HCT116 (cell line): ENCODE measurements around the gene CHRNA5.

Experiments
- CEBPB ChIP-seq: IDR thresholded peaks from 2 replicates; pipeline ENCODE4 v1.6.1; 2012; ENCODE audit warnings: low read depth
- EZH2phosphoT487 ChIP-seq: fragments of 200-600 bp; IDR thresholded peaks from 2 replicates; pipeline ENCODE4 v1.6.1; 2018; ENCODE audit warnings: antibody characterized with exemption, borderline replicate concordance
- POLR2A ChIP-seq: IDR thresholded peaks from 2 replicates; pipeline ENCODE4 v1.7.0; 2011; ENCODE audit warnings: borderline replicate concordance; ENCODE audit not compliant: insufficient read depth, insufficient read length; ENCODE audit errors: extremely low read depth
- POLR2AphosphoS5 ChIP-seq: IDR thresholded peaks from 2 replicates; pipeline ENCODE4 v1.6.1; 2011; ENCODE audit warnings: mild to moderate bottlenecking, low read depth, low read length, moderate library complexity
- RAD21 ChIP-seq: IDR thresholded peaks from 2 replicates; pipeline ENCODE4 v1.6.1; 2012; ENCODE audit warnings: low read depth, mild to moderate bottlenecking
- TCF7L2 ChIP-seq: IDR thresholded peaks from 2 replicates; pipeline ENCODE4 v1.7.0; 2011; ENCODE audit warnings: borderline replicate concordance, inconsistent platforms; ENCODE audit not compliant: insufficient read depth, insufficient read length; ENCODE audit errors: extremely low read depth
- ZNF274 ChIP-seq: fragments of 200-500 bp; sonication (Bioruptor generic); IDR thresholded peaks from 2 replicates; pipeline ENCODE4 v1.6.1; 2014; ENCODE audit warnings: mild to moderate bottlenecking, low read depth, low read length, inconsistent platforms
- TF ChIP-seq, protein P1 (sequence below), 3 experiments: fragments of 200-600 bp in 1 of 3; sonication (generic) in 1 of 3; IDR thresholded peaks in 2 of 3; conservative IDR thresholded peaks in 1 of 3; 2 replicates each; pipeline ENCODE4 v1.5.1; 2012 to 2017; ENCODE audit warnings: low read depth in 2 of 3, low read length in 2 of 3, antibody characterized with exemption in 1 of 3, borderline replicate concordance in 1 of 3, control low read depth in 1 of 3, mild to moderate bottlenecking in 1 of 3, mixed read lengths in 1 of 3, mixed run types in 1 of 3, moderate library complexity in 1 of 3; ENCODE audit not compliant: insufficient read depth in 1 of 3
- TF ChIP-seq, protein P2 (sequence below): IDR thresholded peaks from 2 replicates; pipeline ENCODE4 v1.6.1; 2012
- TF ChIP-seq, protein P3 (sequence below): IDR thresholded peaks from 2 replicates; pipeline ENCODE4 v1.6.1; 2012; ENCODE audit warnings: low read depth

DNA sequence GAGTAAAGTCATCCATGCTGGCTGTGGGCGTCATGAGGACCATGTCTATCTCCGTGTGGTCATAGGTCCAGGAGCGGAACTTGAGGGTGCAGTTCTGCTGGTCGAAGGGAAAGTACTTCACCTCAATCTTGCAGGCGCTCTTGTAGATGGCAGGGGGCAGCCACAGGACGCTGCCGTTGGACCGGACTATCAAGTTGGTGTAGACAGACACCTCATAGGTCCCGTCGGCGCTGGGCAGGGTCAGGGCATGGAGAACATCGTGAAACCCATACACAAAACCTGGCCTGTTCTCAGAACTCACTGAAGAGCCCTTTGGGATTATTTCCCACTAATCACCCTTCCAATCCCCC lies 64.4 kb downstream of the CHRNA5 start:
- TF ChIP-seq POLR2A (no peak), POLR2AphosphoS5 (no peak), TCF7L2 (no peak), EZH2phosphoT487 (no peak), RAD21 (no peak), CEBPB (no peak), ZNF274 (no peak)
- TF ChIP-seq, protein P1, sequence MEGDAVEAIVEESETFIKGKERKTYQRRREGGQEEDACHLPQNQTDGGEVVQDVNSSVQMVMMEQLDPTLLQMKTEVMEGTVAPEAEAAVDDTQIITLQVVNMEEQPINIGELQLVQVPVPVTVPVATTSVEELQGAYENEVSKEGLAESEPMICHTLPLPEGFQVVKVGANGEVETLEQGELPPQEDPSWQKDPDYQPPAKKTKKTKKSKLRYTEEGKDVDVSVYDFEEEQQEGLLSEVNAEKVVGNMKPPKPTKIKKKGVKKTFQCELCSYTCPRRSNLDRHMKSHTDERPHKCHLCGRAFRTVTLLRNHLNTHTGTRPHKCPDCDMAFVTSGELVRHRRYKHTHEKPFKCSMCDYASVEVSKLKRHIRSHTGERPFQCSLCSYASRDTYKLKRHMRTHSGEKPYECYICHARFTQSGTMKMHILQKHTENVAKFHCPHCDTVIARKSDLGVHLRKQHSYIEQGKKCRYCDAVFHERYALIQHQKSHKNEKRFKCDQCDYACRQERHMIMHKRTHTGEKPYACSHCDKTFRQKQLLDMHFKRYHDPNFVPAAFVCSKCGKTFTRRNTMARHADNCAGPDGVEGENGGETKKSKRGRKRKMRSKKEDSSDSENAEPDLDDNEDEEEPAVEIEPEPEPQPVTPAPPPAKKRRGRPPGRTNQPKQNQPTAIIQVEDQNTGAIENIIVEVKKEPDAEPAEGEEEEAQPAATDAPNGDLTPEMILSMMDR (IDR thresholded peaks at IDR 0.05 in 2 of 3, conservative IDR thresholded peaks at IDR 0.05 in 1 of 3; ENCODE audit: borderline replicate concordance in 1 of 3, insufficient read depth in 1 of 3, low read depth in 2 of 3, low read length in 2 of 3) = no peak
- TF ChIP-seq, protein P2, sequence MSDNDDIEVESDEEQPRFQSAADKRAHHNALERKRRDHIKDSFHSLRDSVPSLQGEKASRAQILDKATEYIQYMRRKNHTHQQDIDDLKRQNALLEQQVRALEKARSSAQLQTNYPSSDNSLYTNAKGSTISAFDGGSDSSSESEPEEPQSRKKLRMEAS = no peak
- TF ChIP-seq, protein P3, sequence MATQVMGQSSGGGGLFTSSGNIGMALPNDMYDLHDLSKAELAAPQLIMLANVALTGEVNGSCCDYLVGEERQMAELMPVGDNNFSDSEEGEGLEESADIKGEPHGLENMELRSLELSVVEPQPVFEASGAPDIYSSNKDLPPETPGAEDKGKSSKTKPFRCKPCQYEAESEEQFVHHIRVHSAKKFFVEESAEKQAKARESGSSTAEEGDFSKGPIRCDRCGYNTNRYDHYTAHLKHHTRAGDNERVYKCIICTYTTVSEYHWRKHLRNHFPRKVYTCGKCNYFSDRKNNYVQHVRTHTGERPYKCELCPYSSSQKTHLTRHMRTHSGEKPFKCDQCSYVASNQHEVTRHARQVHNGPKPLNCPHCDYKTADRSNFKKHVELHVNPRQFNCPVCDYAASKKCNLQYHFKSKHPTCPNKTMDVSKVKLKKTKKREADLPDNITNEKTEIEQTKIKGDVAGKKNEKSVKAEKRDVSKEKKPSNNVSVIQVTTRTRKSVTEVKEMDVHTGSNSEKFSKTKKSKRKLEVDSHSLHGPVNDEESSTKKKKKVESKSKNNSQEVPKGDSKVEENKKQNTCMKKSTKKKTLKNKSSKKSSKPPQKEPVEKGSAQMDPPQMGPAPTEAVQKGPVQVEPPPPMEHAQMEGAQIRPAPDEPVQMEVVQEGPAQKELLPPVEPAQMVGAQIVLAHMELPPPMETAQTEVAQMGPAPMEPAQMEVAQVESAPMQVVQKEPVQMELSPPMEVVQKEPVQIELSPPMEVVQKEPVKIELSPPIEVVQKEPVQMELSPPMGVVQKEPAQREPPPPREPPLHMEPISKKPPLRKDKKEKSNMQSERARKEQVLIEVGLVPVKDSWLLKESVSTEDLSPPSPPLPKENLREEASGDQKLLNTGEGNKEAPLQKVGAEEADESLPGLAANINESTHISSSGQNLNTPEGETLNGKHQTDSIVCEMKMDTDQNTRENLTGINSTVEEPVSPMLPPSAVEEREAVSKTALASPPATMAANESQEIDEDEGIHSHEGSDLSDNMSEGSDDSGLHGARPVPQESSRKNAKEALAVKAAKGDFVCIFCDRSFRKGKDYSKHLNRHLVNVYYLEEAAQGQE = no peak
